H1 (cell line): ENCODE data around the gene NDFIP2. TPM values are rescaled to one million over a fixed set of nuclear protein-coding genes. Genes with fewer than 3 reads are reported as not detected.

Source experiments
- polyA plus RNA-seq, 7 experiments: library from polyadenylated mRNA; depleted of rRNA in 3 of 7; stranded (reverse) in 5 of 7; unstranded in 2 of 7; fragments of >200 nt in 5 of 7; fragments of 200-250 nt in 2 of 7; gene quantifications; 1 replicate in 5 of 7; 2 replicates in 1 of 7; 4 replicates in 1 of 7; pipeline versions ENCODE4 v1.2.1 to v1.2.3, GENCODE V29; 2011 to 2013; ENCODE audit warnings: missing spikeins in 2 of 7, mixed read lengths in 2 of 7
- total RNA-seq: library from RNA; stranded (reverse); fragmentation: NEBNext Ultra II Directional; extraction: Animal tissue kit (Norgen Biotek cat#: 25700); gene quantifications from 2 replicates; pipeline ENCODE4 v1.2.1, GENCODE V29; 2021
- TF ChIP-seq, protein P1 (sequence below): IDR thresholded peaks from 2 replicates; pipeline ENCODE4 v1.6.1; 2011; ENCODE audit warnings: low read depth, mild to moderate bottlenecking, low read length; ENCODE audit not compliant: insufficient read depth

NDFIP2 gene
- total and polyA plus RNA-seq, 2 of the 8 experiments (the other 6 are each of a cell fraction or from before 2014, with no cell fraction given), result 11.1 to 32.9 TPM

DNA sequence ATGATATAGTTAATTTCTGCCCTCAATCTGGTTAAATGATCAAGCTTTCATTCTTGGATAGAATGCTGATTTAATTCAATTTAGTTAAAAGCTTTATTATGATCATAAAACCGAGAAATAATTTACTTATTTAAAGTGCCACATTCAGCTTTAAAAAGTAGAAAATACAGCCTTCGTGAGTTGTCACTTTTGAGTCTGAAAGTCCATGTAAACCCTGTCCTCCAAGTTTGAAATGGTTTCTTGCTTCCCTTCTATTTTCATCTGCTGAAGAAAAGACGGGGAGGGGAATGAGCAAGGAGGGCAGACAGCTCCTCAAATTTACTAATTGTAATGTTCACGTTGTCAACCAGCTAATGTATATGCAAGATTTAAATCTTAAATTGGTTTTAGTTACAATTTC lies 59.5 kb downstream of the NDFIP2 start (continued):
- TF ChIP-seq, protein P1, sequence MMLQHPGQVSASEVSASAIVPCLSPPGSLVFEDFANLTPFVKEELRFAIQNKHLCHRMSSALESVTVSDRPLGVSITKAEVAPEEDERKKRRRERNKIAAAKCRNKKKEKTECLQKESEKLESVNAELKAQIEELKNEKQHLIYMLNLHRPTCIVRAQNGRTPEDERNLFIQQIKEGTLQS, result no peak
- TF ChIP-seq, all 59 proteins: peak for 0
